ENCODE results near the gene EMID1.
"Not testable (repeated sequence)": the region's sequence is repeated elsewhere in the genome, so short reads cannot be mapped to it uniquely, and the experiment has no call there.

The EMID1 gene

DNA sequence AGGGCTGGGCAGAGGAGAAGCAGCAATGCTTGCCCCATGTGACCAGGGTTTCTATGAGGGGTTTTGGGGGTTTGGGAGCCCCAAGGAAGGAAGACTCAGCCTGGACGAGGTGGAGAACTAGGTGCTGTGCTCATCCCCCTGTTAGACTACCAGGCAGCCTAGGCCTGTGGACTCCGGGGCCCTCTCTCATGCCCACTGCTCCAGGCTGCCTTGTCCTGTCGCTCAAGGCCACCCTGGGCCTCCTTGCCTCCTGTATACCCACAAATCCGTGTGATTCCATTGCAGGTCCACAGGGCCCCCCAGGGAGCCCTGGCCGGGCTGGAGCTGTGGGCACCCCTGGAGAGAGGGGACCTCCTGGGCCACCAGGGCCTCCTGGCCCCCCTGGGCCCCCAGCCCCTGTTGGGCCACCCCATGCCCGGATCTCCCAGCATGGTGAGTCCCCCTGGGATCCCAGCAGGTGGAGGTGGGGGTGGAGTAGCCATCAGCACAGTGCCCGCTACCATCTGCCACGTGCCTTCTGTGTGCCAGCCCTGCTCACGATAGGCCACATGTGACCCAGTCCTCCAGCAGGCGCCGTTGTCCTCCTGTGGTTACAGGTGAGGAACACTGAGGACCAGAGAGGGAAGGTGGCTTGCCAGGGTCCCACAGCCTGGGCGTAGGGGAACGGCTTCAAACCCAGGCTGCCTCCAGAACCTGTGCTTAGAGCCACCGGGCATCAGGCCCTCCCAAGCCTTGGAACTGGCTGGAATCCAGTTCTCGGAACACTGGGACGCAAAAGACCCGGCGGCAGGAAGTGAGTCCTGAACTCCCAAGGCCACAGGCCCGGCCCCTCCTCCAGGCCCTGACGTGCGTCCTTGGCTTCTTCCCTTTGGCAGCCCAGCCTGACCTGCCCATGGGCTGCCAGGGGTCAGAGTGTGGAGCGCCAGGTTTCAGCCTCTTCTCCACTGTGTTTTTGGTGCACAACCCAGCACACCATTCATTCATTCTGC lies 26.6 kb downstream of the EMID1 start:
- no peak for DNase-seq

DNA sequence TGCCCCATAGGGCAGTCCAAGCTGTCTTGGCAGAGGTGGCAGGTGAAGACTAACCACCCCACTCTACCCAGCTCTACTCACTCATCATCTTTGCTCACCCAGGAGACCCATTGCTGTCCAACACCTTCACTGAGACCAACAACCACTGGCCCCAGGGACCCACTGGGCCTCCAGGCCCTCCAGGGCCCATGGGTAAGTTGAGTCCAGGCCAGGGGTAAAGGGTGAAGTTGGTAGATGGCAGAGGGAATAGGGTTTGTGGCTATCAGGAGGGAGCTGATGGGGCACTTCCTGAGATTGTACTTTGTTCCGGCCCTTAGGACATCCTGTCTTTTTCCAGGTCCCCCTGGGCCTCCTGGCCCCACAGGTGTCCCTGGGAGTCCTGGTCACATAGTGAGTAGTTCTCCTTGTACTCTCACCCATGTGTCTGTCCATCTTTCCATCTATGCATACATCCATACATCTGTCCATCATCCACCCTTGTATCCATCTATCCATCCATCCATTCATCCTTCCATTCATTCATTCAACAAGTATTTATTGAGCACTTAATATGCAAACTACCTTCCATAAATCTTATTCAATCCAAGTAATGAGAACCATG lies 27.7 kb downstream of the EMID1 start:
- DNase-seq = no peak

DNA sequence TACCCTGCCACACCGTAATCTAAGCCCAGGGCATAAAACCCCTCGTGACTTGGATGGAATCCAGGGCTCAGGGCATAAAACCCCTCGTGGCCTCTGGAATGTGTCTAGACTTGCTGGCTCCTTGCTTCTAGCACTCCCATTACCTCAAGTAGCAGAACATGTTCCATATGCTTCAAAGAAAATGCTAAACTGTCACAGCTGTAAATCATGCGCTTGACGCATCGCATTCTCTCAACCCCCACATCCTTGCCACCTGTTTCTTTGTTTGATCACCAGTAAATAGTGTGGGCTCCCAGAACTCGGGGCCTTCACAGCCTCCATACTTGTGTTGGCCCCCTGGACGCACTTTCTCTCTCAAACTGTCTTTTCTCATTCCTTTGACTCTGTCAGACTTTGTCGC lies 34.8 kb downstream of the EMID1 start:
- not testable (repeated sequence) for DNase-seq

DNA sequence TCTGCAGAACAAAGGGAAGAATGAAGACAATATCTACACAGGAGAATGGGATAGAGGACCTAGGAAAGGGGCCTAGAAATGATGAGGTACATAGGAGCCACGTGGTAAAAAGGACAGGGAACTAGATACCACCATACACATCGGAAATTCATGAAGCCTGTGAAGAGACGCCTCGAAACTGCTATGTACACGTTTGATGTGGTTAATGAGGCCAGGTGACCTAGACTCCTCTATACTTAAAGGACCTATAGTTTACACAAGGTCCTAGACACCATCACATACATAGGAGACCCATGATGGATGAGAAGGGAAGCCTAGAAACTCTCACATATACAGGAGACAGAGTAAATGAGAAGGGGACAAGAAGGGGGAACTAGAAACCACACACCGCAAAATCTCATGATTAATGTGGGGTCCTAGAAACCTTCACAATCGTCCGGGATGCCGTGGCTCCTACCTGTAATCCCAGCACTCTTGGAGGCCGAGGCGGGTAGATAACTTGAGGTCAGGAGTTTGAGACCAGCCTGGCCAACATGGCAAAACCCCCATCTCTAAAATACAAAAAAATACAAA lies 38.3 kb downstream of the EMID1 start:
- no peak for DNase-seq

DNA sequence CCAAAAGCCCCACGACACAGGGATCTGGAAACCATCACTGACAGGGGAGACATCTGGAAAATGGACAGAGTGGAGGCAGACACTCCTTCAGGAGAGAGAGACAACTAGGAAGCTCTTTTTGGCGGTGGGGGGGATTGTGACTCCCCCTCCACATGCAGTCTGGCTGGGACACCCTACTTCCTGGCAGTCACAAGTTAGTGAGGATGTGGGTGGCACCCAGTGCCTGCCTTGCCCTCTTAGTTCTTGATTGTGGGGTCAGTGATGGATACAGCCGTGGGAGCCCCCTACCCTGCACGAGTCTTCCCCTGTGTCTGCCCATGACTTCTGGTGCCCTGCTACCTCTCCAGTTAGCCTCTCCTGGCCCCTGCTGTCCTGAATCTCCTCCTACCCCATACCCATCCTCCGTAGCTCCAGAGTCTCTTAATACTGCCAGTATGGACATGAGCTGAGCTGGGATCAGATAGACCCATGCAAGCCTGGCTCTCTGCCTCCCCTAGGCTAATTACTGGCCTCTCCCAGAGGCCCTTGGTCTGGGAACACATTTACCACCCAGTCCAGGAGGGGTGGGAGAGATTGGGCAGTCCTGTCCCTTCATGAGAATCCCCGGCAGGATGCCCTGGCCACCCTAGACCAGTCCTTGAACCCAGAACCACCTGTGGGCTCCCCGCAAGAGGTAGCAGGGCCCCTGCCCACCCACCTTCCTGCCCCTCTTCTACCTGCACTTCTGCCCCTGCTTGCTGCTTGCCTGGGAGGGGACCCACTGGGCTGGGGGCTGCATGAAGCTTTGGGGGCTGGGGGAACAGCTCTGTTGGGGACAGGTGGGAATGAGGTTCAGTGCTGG lies 39.3 kb downstream of the EMID1 start:
- DNase-seq = no peak

- DNase-seq = peak; percentile 55 to 72
Observed at GRCh38 chr22:29245626-29246385, 40.1 kb downstream of the EMID1 start.

DNA sequence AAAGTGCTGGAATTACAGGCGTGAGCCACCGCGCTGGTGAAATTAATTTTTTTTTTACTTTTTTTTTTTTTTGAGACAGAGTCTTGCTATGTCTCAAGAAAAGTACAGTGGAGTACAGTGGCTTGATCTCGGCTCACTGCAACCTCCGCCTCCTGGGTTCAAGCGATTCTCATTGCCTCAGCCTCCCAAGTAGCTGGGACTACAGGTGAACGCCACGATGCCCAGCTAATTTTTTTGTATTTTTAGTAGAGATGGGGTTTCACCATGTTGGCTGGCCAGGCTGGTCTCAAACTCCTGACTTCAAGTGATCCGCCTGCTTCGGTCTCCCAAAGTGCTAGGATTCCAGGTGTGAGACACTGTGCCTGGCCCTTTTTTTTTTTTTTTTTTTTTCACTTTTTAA lies 42.2 kb downstream of the EMID1 start:
- not testable (repeated sequence) for DNase-seq

DNA sequence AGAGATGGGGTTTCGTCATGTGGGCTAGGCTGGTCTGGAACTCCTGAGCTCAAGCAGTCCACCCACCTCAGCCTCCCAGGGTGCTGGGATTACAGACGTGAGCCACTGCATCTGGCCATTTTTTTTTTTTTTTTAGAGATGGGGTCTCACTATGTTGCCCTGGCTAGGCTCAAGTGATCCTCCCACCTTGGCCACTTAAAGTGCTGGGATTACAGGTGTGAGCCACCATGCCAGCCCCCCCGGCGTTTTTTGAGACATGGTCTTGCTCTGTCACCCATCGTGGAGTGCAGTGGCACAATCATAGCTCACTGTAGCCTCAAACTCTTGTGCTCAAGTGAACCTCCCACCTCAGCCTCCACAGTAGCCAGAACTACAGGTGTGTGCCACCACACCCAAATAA lies 45.6 kb downstream of the EMID1 start:
- no peak for DNase-seq

DNA sequence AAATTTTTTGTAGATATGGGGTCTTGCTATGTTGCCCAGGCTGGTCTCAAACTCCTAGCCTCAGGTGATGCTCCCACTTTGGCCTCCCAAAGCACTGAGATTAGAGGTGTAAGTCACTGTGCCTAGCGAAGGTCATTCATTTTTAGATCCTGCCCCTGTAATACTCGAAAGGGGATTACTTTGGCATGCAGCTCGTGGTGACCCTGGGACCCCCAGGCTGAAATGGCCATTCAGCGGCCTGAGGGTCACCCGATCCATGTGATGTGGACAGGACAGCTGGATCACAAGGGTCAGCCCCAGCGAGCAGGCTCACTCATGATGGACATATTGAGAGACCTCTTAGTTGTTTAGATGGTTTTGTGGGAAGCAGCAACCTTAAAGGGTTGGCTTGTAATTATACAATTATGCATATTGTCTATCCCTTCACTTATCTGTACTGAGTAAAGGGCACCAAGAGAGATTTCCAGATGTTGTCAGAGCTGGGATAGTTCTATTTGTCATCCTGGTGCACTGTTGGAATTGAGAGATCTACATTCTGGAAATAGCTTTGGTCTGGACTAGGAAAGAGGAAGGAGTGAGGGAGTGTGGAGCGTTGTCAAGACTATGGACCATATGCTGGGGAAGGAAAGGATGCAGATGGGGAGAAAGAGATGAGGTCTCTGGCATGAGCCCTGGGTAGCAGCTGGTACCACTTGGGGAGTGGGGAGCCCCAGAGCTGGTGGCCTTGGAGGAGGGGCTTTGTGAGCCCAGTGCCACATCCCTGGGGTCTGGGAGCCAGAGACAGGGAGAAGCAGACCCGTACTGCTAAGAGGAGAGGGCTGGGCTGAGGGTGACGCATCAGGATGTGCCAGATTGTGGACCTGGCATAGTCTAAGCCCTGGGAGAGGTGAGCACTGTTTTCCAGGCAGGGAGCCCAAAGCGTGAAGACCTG lies 46.5 kb downstream of the EMID1 start:
- DNase-seq = no peak

- no peak for DNase-seq
Observed at GRCh38 chr22:29253561-29254285, 48.0 kb downstream of the EMID1 start.

- no peak for DNase-seq
Observed at GRCh38 chr22:29254286-29254660, 48.6 kb downstream of the EMID1 start.

GRCh38 chr22:29255064-29255621 lies 49.4 kb downstream of the EMID1 start:
- DNase-seq = no peak

GRCh38 chr22:29256606-29257325 lies 51.1 kb downstream of the EMID1 start:
- no peak for DNase-seq

GRCh38 chr22:29257751-29258181 lies 52.1 kb downstream of the EMID1 start:
- no peak for DNase-seq

DNA sequence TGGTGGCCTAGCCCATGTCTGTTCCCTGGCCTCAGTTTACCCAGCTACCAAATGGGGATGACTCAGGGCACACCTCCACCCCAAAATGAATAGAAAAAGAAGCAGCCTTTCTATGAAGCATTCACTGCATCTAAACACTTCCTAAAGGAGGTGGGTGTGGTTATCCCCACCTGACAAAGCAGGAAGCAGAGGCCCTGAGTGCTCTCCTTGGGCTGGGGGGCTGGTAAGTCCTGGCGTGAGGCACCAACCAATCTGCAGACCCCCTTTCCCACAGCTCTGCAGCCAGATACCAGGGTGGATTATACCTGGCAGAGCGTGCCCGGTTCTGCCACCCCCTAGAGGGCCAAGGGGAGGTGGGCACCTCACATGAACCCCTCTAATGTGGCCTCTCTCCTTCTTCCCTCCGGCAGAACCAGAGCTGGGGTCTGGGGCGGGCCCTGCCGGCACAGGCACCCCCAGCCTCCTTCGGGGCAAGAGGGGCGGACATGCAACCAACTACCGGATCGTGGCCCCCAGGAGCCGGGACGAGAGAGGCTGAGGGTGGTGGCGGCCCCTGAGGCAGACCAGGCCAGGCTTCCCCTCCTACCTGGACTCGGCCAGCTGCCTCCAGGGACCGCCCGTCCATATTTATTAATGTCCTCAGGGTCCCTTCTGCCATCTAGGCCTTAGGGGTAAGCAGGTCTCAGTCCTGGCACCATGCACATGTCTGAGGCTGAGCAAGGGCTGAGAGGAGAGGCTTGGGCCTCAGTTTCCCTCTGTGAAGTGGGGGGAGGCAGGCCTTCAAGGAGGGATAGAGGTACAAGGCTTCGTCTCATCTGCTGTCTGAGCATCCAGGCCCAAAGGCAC lies 52.9 kb downstream of the EMID1 start:
- DNase-seq = no peak

GRCh38 chr22:29259253-29259899 lies 53.7 kb downstream of the EMID1 start:
- DNase-seq = no peak

DNA sequence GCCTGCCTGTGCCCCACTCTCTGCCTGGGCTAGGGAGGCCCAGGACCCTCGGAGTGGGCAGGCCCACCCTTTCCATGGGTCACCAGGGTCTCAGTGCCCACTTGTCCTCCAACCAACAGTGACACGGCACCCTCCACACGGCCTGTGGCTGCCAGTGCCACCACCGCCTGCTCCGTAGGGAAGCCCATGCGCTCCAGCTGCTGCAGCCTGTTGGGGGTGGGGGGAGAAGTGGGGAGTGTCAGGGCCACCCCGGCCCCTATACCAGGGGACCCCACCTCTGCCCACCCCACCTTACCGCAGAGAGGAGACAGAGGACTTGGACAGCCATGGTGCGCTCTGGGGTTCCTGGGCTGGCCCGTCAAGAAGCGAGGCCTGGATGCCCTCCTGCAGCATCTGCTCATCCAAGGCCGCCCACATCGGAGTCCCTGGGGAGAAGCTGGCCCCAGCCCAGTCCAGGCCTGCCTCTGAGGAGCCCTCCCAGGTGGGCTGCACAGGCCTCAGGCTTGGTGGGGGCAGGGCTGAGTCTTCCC lies 54.4 kb downstream of the EMID1 start:
- no peak for DNase-seq

All from CD4-positive, alpha-beta T cell treated with Interferon alpha-2 for 1 hour (primary cell).